SK-N-MC (cell line): ENCODE measurements around the gene TAB2.

Experiments
- EZH2 ChIP-seq: fragments of 200-600 bp; sonication (generic); IDR thresholded peaks from one replicate; pipeline ENCODE4 v1.6.1; 2017; ENCODE audit warnings: antibody characterized with exemption
- FOXP2 ChIP-seq: optimal IDR thresholded peaks from 2 replicates; pipeline ENCODE3; 2011; ENCODE audit warnings: mild to moderate bottlenecking, moderate library complexity; ENCODE audit not compliant: insufficient read depth; ENCODE audit errors: extremely low read length, control extremely low read depth
- POLR2AphosphoS5 ChIP-seq: IDR thresholded peaks from 2 replicates; pipeline ENCODE4 v1.6.1; 2012; ENCODE audit warnings: mild to moderate bottlenecking, low read depth, low read length, borderline replicate concordance

- no peak for TF ChIP-seq EZH2
- no peak for TF ChIP-seq POLR2AphosphoS5
- no peak for TF ChIP-seq FOXP2
These were observed 45.6 kb downstream of the TAB2 start for GRCh38 chr6:149363154-149363553.
